WTC11 (cell line): ENCODE results near the gene TGFBR2. TPM values are rescaled to one million over a fixed set of nuclear protein-coding genes. Genes with fewer than 3 reads are reported as not detected.

ENCODE experiments used
- ATAC-seq: fragments of 200-7000 bp; cut with Tn5 transposase; 2 replicates; pipeline ENCODE4 v1.10.0; 2021; ENCODE audit warnings: mild to moderate bottlenecking, moderate library complexity
- CTCF ChIA-PET: fragments of 300-600 bp; sonication (Branson Sonifier 250); formaldehyde crosslinking; loops from one replicate; lab custom pipeline; 2021; ENCODE audit warnings: antibody characterized with exemption; lab: Charles Lee
- POLR2A ChIA-PET: fragments of 350-600 bp; sonication (Branson Sonifier 250); formaldehyde crosslinking; loops from one replicate; lab custom pipeline; 2021; ENCODE audit warnings: antibody characterized with exemption; lab: Charles Lee
- DNase-seq: peaks from one replicate; pipeline ENCODE4 v3.0.0; 2021; ENCODE audit warnings: low spot score
- H3K27ac Mint-ChIP-seq: 2 replicates; pipeline ENCODE4 v1.8.0; 2021; ENCODE audit warnings: mixed read lengths
- H3K27me3 Mint-ChIP-seq: 2 replicates; pipeline ENCODE4 v1.8.0; 2021; ENCODE audit warnings: low read depth, mild to moderate bottlenecking, moderate library complexity, mixed read lengths
- H3K36me3 Mint-ChIP-seq: 2 replicates; pipeline ENCODE4 v1.8.0; 2021; ENCODE audit warnings: mixed read lengths
- H3K4me1 Mint-ChIP-seq: 2 replicates; pipeline ENCODE4 v1.8.0; 2022; ENCODE audit warnings: mixed read lengths
- H3K4me3 Mint-ChIP-seq: 2 replicates; pipeline ENCODE4 v1.8.0; 2021; ENCODE audit warnings: mild to moderate bottlenecking, moderate library complexity, mixed read lengths
- H3K9me3 Mint-ChIP-seq: 2 replicates; pipeline ENCODE4 v1.8.0; 2021; ENCODE audit warnings: mixed read lengths
- ATF1 ChIP-seq: sonication (generic); formaldehyde crosslinking; IDR thresholded peaks from 2 replicates; pipeline ENCODE4 v1.8.1; 2023; ENCODE audit warnings: mild to moderate bottlenecking, moderate library complexity, missing genetic modification reagents
- EMX1 ChIP-seq: fragments of 250-450 bp; sonication (Bioruptor Pico); IDR thresholded peaks from 2 replicates; pipeline ENCODE4 v1.8.0; 2021; ENCODE audit warnings: mild to moderate bottlenecking
- ESRRA ChIP-seq: sonication (generic); formaldehyde crosslinking; IDR thresholded peaks from 2 replicates; pipeline ENCODE4 v1.8.1; 2022; ENCODE audit warnings: mild to moderate bottlenecking, missing genetic modification reagents, borderline replicate concordance
- FOXK1 ChIP-seq: sonication (generic); formaldehyde crosslinking; IDR thresholded peaks from 2 replicates; pipeline ENCODE4 v1.8.0; 2022; ENCODE audit warnings: mild to moderate bottlenecking, moderate library complexity, missing genetic modification reagents
- HMGA2 ChIP-seq: fragments of 250-450 bp; sonication (Bioruptor Pico); IDR thresholded peaks from 2 replicates; pipeline ENCODE4 v1.4.0; 2021; ENCODE audit warnings: mild to moderate bottlenecking, moderate library complexity
- JAZF1 ChIP-seq: fragments of 250-450 bp; sonication (Bioruptor Pico); IDR thresholded peaks from 2 replicates; pipeline ENCODE4 v1.9.0; 2021; ENCODE audit warnings: moderate library complexity, mild to moderate bottlenecking, inconsistent platforms
- KAT7 ChIP-seq: sonication (generic); formaldehyde crosslinking; IDR thresholded peaks from 2 replicates; pipeline ENCODE4 v1.8.1; 2023; ENCODE audit warnings: missing genetic modification reagents, mild to moderate bottlenecking, borderline replicate concordance
- NFATC4 ChIP-seq: fragments of 250-450 bp; sonication (Bioruptor Pico); IDR thresholded peaks from 2 replicates; pipeline ENCODE4 v1.9.0; 2021; ENCODE audit warnings: mild to moderate bottlenecking
- PRRX2 ChIP-seq: fragments of 250-450 bp; sonication (Bioruptor Pico); IDR thresholded peaks from 2 replicates; pipeline ENCODE4 v1.8.0; 2021; ENCODE audit warnings: mild to moderate bottlenecking
- RELA ChIP-seq: sonication (generic); formaldehyde crosslinking; IDR thresholded peaks from 2 replicates; pipeline ENCODE4 v1.8.1; 2022; ENCODE audit warnings: missing genetic modification reagents, mild to moderate bottlenecking, borderline replicate concordance
- TEAD4 ChIP-seq: sonication (generic); formaldehyde crosslinking; IDR thresholded peaks from 2 replicates; pipeline ENCODE4 v1.8.0; 2022; ENCODE audit warnings: mild to moderate bottlenecking, missing genetic modification reagents
- ZBTB21 ChIP-seq: sonication (generic); formaldehyde crosslinking; IDR thresholded peaks from 2 replicates; pipeline ENCODE4 v1.8.1; 2023; ENCODE audit warnings: mild to moderate bottlenecking, missing genetic modification reagents, borderline replicate concordance
- ZNF232 ChIP-seq: sonication (generic); formaldehyde crosslinking; IDR thresholded peaks from 2 replicates; pipeline ENCODE4 v1.8.0; 2022; ENCODE audit warnings: mild to moderate bottlenecking, missing genetic modification reagents
- ZNF671 ChIP-seq: fragments of 250-450 bp; sonication (Bioruptor Pico); IDR thresholded peaks from 2 replicates; pipeline ENCODE4 v1.8.0; 2021; ENCODE audit warnings: mild to moderate bottlenecking
- total RNA-seq: library from RNA; stranded (reverse); gene quantifications from 3 replicates; pipeline ENCODE4 v1.2.3, GENCODE V29; 2021
- TF ChIP-seq, protein P1 (sequence below): sonication (generic); formaldehyde crosslinking; IDR thresholded peaks from 2 replicates; pipeline ENCODE4 v1.8.1; 2022; ENCODE audit warnings: missing genetic modification reagents, borderline replicate concordance
- TF ChIP-seq, protein P2 (sequence below): sonication (generic); formaldehyde crosslinking; IDR thresholded peaks from 2 replicates; pipeline ENCODE4 v1.8.0; 2022; ENCODE audit warnings: mild to moderate bottlenecking, missing genetic modification reagents
- TF ChIP-seq, protein P3 (sequence below): sonication (generic); formaldehyde crosslinking; IDR thresholded peaks from 2 replicates; pipeline ENCODE4 v1.8.0; 2022; ENCODE audit warnings: mild to moderate bottlenecking, missing genetic modification reagents
- TF ChIP-seq, protein P4 (sequence below): fragments of 250-450 bp; sonication (Bioruptor Pico); IDR thresholded peaks from 2 replicates; pipeline ENCODE4 v1.9.0; 2021; ENCODE audit warnings: moderate library complexity, mild to moderate bottlenecking, inconsistent platforms, borderline replicate concordance
- TF ChIP-seq, protein P5 (sequence below): sonication (generic); formaldehyde crosslinking; IDR thresholded peaks from 2 replicates; pipeline ENCODE4 v1.8.1; 2022; ENCODE audit warnings: low read depth, mild to moderate bottlenecking, moderate library complexity, missing genetic modification reagents, borderline replicate concordance
- TF ChIP-seq, protein P6 (sequence below): sonication (generic); formaldehyde crosslinking; IDR thresholded peaks from 2 replicates; pipeline ENCODE4 v1.8.0; 2023; ENCODE audit warnings: mild to moderate bottlenecking, missing genetic modification reagents
- TF ChIP-seq, protein P7 (sequence below): sonication (generic); formaldehyde crosslinking; IDR thresholded peaks from 2 replicates; pipeline ENCODE4 v1.8.0; 2023; ENCODE audit warnings: missing genetic modification reagents, mild to moderate bottlenecking, borderline replicate concordance

TGFBR2 gene
- total RNA-seq, 1 experiment from 2014 or later = 9.6 TPM

DNA sequence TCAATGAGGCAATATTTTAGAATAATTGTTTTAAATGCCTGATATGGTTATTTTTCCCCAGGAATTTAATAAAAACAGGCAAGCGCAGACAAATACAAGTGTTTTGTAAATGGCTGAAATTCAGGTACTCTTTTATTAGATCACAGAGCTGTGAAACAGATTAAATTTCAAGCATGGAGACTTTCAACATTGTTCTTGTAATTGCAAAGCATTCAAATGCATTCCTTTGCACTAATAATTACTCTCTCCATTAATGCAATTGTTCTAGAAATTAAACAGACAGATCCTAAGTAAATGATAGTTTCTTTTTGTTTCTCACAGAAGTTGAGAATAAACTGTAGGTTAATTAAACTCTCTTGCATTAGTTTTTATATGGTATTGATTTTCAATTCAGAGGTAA lies 42.4 kb upstream of the TGFBR2 start:
- ATAC-seq = no peak
- POLR2A ChIA-PET = no interaction called here
- H3K27me3 Mint-ChIP-seq = no peaks in the 10 kb centered on the region
- CTCF ChIA-PET = no interaction called here
- H3K4me1 Mint-ChIP-seq = peaks cover 20% of the 10 kb centered on the region
- H3K4me3 Mint-ChIP-seq = no peak overlapping the region
- no peaks in the 10 kb centered on the region for H3K9me3 Mint-ChIP-seq
- TF ChIP-seq HMGA2 (CRISPR knock-in tag) (no peak), JAZF1 (CRISPR knock-in tag) (no peak), KAT7 (CRISPR knock-in tag) (no peak), NFATC4 (no peak), ZNF232 (CRISPR knock-in tag) (no peak), ATF1 (CRISPR knock-in tag) (no peak), FOXK1 (CRISPR knock-in tag) (no peak), ESRRA (CRISPR knock-in tag) (no peak)
- TF ChIP-seq, protein P1, sequence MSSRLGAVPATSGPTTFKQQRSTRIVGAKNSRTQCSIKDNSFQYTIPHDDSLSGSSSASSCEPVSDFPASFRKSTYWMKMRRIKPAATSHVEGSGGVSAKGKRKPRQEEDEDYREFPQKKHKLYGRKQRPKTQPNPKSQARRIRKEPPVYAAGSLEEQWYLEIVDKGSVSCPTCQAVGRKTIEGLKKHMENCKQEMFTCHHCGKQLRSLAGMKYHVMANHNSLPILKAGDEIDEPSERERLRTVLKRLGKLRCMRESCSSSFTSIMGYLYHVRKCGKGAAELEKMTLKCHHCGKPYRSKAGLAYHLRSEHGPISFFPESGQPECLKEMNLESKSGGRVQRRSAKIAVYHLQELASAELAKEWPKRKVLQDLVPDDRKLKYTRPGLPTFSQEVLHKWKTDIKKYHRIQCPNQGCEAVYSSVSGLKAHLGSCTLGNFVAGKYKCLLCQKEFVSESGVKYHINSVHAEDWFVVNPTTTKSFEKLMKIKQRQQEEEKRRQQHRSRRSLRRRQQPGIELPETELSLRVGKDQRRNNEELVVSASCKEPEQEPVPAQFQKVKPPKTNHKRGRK (CRISPR knock-in tag) = no peak
- TF ChIP-seq, protein P2, sequence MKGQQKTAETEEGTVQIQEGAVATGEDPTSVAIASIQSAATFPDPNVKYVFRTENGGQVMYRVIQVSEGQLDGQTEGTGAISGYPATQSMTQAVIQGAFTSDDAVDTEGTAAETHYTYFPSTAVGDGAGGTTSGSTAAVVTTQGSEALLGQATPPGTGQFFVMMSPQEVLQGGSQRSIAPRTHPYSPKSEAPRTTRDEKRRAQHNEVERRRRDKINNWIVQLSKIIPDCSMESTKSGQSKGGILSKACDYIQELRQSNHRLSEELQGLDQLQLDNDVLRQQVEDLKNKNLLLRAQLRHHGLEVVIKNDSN (CRISPR knock-in tag) = no peak
- TF ChIP-seq, protein P3, sequence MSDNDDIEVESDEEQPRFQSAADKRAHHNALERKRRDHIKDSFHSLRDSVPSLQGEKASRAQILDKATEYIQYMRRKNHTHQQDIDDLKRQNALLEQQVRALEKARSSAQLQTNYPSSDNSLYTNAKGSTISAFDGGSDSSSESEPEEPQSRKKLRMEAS (CRISPR knock-in tag) = no peak
- TF ChIP-seq, protein P4, sequence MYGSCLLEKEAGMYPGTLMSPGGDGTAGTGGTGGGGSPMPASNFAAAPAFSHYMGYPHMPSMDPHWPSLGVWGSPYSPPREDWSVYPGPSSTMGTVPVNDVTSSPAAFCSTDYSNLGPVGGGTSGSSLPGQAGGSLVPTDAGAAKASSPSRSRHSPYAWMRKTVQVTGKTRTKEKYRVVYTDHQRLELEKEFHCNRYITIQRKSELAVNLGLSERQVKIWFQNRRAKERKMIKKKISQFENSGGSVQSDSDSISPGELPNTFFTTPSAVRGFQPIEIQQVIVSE = no peak
- TF ChIP-seq, all 79 proteins: peak for 0
- H3K27ac Mint-ChIP-seq = no peak overlapping the region
- H3K36me3 Mint-ChIP-seq = no peaks in the 10 kb centered on the region
- no peak for DNase-seq

DNA sequence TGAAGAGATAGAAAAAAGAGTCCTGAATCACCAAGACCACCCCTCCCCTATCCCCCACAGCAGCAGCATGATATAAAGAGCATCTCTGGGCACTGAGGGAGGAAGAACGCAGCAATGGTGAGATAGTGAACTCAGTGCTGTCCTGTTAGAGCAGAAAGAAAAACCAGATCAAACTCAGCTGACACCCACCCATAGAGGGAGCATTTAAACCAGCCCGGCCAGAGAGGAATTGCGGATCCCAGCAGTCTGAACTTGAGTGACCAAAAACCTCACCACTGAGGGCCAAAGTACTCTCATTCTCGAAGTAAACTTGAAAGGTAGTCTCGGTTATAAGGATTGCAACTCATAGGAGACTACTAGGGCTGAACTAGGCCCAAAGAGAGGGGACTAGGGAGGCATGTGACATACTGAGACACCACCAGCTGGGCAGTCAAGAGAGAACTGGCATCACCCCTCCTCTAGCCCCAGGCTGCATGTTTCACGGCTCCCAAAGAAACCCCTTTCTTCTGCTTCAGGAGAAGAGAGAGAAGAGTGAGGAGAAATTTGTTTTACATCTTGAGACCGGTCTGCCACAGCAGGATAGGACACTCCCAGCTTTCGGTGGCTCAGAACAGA lies 39.2 kb upstream of the TGFBR2 start:
- ChIA-PET CTCF (interaction anchor here (0.6 to 1.0 kb wide), 2 partner anchors 14 to 158 kb away, joined by 3 read pairs; no protein-coding TSS in a partner anchor), POLR2A (no interaction called here)
- Mint-ChIP-seq H3K4me3 (no peak overlapping the region), H3K9me3 (no peaks in the 10 kb centered on the region), H3K4me1 (peaks cover 20% of the 10 kb centered on the region), H3K27me3 (no peaks in the 10 kb centered on the region), H3K27ac (0 out of 2 replicates have a peak overlapping the region, but pooled peaks have one; percentile 9), H3K36me3 (no peaks in the 10 kb centered on the region)
- ATAC-seq (peak; percentile 93), DNase-seq (peak; percentile 16)
- no peak for TF ChIP-seq ZNF671
- no peak for TF ChIP-seq RELA (CRISPR knock-in tag)
- no peak for TF ChIP-seq ZBTB21 (CRISPR knock-in tag)
- TF ChIP-seq PRRX2 (CRISPR knock-in tag) = no peak

DNA sequence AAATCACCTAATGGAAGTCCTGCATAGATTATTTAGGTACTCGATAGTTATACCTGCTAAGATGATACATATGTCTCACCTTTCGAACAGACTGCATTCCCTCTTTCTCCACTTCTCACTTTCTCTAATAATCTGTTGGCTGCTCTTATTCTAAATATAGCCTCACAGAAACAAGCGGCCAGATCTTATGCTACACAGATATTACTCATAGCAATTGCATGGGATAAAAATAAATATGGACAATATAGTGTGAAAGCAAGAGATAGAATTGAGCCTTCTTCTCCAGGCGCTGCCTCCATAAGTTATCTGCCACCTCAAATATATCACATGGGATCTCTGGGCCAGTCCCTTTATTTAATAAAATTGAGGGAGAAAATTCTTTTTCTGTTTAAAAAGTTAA lies 29.5 kb upstream of the TGFBR2 start:
- Mint-ChIP-seq H3K27ac (no peak overlapping the region), H3K4me1 (peaks cover 15% of the 10 kb centered on the region), H3K27me3 (no peaks in the 10 kb centered on the region), H3K4me3 (no peak overlapping the region), H3K9me3 (no peaks in the 10 kb centered on the region), H3K36me3 (no peaks in the 10 kb centered on the region)
- CTCF ChIA-PET = no interaction called here
- POLR2A ChIA-PET = no interaction called here
- ATAC-seq (no peak), DNase-seq (no peak)
- TF ChIP-seq TEAD4 (CRISPR knock-in tag) (no peak), EMX1 (CRISPR knock-in tag) (no peak)
- TF ChIP-seq, protein P5, sequence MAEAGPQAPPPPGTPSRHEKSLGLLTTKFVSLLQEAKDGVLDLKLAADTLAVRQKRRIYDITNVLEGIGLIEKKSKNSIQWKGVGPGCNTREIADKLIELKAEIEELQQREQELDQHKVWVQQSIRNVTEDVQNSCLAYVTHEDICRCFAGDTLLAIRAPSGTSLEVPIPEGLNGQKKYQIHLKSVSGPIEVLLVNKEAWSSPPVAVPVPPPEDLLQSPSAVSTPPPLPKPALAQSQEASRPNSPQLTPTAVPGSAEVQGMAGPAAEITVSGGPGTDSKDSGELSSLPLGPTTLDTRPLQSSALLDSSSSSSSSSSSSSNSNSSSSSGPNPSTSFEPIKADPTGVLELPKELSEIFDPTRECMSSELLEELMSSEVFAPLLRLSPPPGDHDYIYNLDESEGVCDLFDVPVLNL = no peak
- TF ChIP-seq, protein P6, sequence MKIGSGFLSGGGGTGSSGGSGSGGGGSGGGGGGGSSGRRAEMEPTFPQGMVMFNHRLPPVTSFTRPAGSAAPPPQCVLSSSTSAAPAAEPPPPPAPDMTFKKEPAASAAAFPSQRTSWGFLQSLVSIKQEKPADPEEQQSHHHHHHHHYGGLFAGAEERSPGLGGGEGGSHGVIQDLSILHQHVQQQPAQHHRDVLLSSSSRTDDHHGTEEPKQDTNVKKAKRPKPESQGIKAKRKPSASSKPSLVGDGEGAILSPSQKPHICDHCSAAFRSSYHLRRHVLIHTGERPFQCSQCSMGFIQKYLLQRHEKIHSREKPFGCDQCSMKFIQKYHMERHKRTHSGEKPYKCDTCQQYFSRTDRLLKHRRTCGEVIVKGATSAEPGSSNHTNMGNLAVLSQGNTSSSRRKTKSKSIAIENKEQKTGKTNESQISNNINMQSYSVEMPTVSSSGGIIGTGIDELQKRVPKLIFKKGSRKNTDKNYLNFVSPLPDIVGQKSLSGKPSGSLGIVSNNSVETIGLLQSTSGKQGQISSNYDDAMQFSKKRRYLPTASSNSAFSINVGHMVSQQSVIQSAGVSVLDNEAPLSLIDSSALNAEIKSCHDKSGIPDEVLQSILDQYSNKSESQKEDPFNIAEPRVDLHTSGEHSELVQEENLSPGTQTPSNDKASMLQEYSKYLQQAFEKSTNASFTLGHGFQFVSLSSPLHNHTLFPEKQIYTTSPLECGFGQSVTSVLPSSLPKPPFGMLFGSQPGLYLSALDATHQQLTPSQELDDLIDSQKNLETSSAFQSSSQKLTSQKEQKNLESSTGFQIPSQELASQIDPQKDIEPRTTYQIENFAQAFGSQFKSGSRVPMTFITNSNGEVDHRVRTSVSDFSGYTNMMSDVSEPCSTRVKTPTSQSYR (CRISPR knock-in tag) = no peak
- TF ChIP-seq, protein P7, sequence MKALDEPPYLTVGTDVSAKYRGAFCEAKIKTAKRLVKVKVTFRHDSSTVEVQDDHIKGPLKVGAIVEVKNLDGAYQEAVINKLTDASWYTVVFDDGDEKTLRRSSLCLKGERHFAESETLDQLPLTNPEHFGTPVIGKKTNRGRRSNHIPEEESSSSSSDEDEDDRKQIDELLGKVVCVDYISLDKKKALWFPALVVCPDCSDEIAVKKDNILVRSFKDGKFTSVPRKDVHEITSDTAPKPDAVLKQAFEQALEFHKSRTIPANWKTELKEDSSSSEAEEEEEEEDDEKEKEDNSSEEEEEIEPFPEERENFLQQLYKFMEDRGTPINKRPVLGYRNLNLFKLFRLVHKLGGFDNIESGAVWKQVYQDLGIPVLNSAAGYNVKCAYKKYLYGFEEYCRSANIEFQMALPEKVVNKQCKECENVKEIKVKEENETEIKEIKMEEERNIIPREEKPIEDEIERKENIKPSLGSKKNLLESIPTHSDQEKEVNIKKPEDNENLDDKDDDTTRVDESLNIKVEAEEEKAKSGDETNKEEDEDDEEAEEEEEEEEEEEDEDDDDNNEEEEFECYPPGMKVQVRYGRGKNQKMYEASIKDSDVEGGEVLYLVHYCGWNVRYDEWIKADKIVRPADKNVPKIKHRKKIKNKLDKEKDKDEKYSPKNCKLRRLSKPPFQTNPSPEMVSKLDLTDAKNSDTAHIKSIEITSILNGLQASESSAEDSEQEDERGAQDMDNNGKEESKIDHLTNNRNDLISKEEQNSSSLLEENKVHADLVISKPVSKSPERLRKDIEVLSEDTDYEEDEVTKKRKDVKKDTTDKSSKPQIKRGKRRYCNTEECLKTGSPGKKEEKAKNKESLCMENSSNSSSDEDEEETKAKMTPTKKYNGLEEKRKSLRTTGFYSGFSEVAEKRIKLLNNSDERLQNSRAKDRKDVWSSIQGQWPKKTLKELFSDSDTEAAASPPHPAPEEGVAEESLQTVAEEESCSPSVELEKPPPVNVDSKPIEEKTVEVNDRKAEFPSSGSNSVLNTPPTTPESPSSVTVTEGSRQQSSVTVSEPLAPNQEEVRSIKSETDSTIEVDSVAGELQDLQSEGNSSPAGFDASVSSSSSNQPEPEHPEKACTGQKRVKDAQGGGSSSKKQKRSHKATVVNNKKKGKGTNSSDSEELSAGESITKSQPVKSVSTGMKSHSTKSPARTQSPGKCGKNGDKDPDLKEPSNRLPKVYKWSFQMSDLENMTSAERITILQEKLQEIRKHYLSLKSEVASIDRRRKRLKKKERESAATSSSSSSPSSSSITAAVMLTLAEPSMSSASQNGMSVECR (CRISPR knock-in tag) = no peak
